Fibroblast of gingiva (primary cell): ENCODE results near the gene GINS2.

Source experiments
- DNase-seq: peaks from one replicate; pipeline ENCODE4 v3.0.0-alpha.2; 2011; ENCODE audit warnings: low read depth

Gene GINS2

GRCh38 chr16:85716022-85716679 is 27.4 kb upstream of the GINS2 start:
- DNase-seq: no peak

- DNase-seq: no peak
Observed at GRCh38 chr16:85715169-85716021, 26.6 kb upstream of the GINS2 start.

GRCh38 chr16:85712801-85713200 is 24.0 kb upstream of the GINS2 start:
- no peak for DNase-seq

- DNase-seq: no peak
Observed at GRCh38 chr16:85711982-85712587, 23.3 kb upstream of the GINS2 start.

GRCh38 chr16:85710732-85711131 is 22.0 kb upstream of the GINS2 start:
- DNase-seq: no peak

GRCh38 chr16:85709766-85710585 is 21.2 kb upstream of the GINS2 start:
- DNase-seq: no peak

GRCh38 chr16:85708338-85708737 is 19.6 kb upstream of the GINS2 start:
- DNase-seq: no peak

GRCh38 chr16:85707528-85708095 is 18.9 kb upstream of the GINS2 start:
- DNase-seq: no peak

GRCh38 chr16:85706449-85707034 is 17.8 kb upstream of the GINS2 start:
- no peak for DNase-seq

GRCh38 chr16:85704900-85705846 is 16.4 kb upstream of the GINS2 start:
- no peak for DNase-seq

- DNase-seq: no peak
Observed at GRCh38 chr16:85704011-85704410, 15.3 kb upstream of the GINS2 start.

- peak; percentile 29 for DNase-seq
Observed at GRCh38 chr16:85699628-85700027, 10.9 kb upstream of the GINS2 start.

- DNase-seq: no peak
Observed at GRCh38 chr16:85698935-85699558, 10.3 kb upstream of the GINS2 start.

- no peak for DNase-seq
Observed at GRCh38 chr16:85698459-85698891, 9.7 kb upstream of the GINS2 start.

- no peak for DNase-seq
Observed at GRCh38 chr16:85697431-85697830, 8.7 kb upstream of the GINS2 start.

GRCh38 chr16:85696781-85697180 is 8.0 kb upstream of the GINS2 start:
- no peak for DNase-seq

GRCh38 chr16:85695196-85696128 is 6.7 kb upstream of the GINS2 start:
- no peak for DNase-seq

GRCh38 chr16:85690469-85691064 is 1.8 kb upstream of the GINS2 start:
- DNase-seq: no peak
